Measurements from ENCODE around the gene MEIOSIN. TPM values are rescaled to one million over a fixed set of nuclear protein-coding genes. Genes with fewer than 3 reads are reported as not detected.

The MEIOSIN gene
- polyA plus RNA-seq, 1 donor from 2014 or later = not detected

DNA sequence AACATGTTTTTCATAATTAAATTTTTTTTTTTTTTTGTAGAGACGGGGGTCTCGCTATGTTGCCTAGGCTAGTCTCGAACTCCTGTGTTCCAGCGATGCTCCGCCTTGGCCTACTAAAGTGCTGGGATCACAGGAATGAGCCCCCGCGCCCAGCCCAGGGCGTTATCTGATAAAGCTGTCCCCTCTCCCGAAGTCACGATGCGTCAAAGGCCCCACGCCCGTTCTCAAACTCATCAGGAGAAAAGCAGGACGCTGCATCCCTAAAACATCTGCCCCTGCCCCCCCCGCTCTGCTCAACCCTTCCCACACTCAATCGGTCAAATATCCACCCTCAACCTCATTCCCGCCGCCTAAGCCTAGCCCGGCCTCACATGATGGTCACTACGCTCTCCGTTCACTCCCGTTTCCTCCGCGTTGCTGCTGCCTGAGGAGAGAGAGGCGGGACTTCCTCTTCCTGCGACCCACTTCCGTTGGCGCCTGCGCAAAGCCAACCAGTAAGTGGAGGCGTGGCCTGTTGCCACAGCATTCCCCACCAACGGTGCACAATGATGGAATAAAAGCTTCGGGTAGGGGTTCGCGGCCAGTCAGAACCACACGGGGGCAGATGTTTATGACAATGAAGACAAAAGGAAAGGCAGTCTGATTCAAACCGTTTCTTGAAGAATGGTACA is 41.6 kb upstream of the MEIOSIN start, which contains the start of gene SNRPD2:
Gene SNRPD2, minus strand, starts transcription at position 438 of the 671 bp plus-strand sequence. Its CDS starts 65 bp downstream, at position 373.
- H3K9me2 ChIP-seq (ENCODE audit: insufficient read depth, low read length) = no peaks in the 10 kb centered on the region
- H3K4me3 ChIP-seq (ENCODE audit: low read length) = peak within 1 kb of the TSS; percentile 92
- H3K4me2 ChIP-seq (ENCODE audit: low read length) = peak within 1 kb of the TSS; percentile 93
- H3K79me2 ChIP-seq (replicated peaks; ENCODE audit: insufficient read depth, low read length) = peaks cover 12% of the 10 kb centered on the region
- H3K9ac ChIP-seq (ENCODE audit: low read length) = peak within 1 kb of the TSS; percentile 88
- no peaks in the 10 kb centered on the region for H3F3A ChIP-seq (ENCODE audit: insufficient read depth, low read length, poor library complexity, severe bottlenecking)
- no peaks in the 10 kb centered on the region for H3K27me3 ChIP-seq (ENCODE audit: insufficient read depth, low read depth, low read length)
- peak within 1 kb of the TSS; percentile 87 for H3K27ac ChIP-seq (ENCODE audit: low read length)
- no peaks in the 10 kb centered on the region for H4K20me1 ChIP-seq (ENCODE audit: insufficient read depth)
- TF ChIP-seq SMC3 (conservative IDR thresholded peaks at IDR 0.05; ENCODE audit: poor library complexity) = no peak
- TF ChIP-seq EP300 (conservative IDR thresholded peaks at IDR 0.05; ENCODE audit: poor library complexity, severe bottlenecking) = peak; percentile 21
- TF ChIP-seq POLR2AphosphoS5 (IDR thresholded peaks at IDR 0.05) = peak; percentile 99
- peak; percentile 98 for TF ChIP-seq MXI1 (conservative IDR thresholded peaks at IDR 0.05; ENCODE audit: poor library complexity, severe bottlenecking)
- TF ChIP-seq, protein P1, sequence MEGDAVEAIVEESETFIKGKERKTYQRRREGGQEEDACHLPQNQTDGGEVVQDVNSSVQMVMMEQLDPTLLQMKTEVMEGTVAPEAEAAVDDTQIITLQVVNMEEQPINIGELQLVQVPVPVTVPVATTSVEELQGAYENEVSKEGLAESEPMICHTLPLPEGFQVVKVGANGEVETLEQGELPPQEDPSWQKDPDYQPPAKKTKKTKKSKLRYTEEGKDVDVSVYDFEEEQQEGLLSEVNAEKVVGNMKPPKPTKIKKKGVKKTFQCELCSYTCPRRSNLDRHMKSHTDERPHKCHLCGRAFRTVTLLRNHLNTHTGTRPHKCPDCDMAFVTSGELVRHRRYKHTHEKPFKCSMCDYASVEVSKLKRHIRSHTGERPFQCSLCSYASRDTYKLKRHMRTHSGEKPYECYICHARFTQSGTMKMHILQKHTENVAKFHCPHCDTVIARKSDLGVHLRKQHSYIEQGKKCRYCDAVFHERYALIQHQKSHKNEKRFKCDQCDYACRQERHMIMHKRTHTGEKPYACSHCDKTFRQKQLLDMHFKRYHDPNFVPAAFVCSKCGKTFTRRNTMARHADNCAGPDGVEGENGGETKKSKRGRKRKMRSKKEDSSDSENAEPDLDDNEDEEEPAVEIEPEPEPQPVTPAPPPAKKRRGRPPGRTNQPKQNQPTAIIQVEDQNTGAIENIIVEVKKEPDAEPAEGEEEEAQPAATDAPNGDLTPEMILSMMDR (IDR thresholded peaks at IDR 0.05; ENCODE audit: poor library complexity, severe bottlenecking) = no peak
- TF ChIP-seq EZH2 (IDR thresholded peaks at IDR 0.05; ENCODE audit: borderline replicate concordance, insufficient read depth, low read length, poor library complexity, severe bottlenecking) = no peak
- no peak for TF ChIP-seq TAF1 (IDR thresholded peaks at IDR 0.05; ENCODE audit: low read depth)
- peak; percentile 45 for TF ChIP-seq RAD21 (conservative IDR thresholded peaks at IDR 0.05)
- TF ChIP-seq, protein P2, sequence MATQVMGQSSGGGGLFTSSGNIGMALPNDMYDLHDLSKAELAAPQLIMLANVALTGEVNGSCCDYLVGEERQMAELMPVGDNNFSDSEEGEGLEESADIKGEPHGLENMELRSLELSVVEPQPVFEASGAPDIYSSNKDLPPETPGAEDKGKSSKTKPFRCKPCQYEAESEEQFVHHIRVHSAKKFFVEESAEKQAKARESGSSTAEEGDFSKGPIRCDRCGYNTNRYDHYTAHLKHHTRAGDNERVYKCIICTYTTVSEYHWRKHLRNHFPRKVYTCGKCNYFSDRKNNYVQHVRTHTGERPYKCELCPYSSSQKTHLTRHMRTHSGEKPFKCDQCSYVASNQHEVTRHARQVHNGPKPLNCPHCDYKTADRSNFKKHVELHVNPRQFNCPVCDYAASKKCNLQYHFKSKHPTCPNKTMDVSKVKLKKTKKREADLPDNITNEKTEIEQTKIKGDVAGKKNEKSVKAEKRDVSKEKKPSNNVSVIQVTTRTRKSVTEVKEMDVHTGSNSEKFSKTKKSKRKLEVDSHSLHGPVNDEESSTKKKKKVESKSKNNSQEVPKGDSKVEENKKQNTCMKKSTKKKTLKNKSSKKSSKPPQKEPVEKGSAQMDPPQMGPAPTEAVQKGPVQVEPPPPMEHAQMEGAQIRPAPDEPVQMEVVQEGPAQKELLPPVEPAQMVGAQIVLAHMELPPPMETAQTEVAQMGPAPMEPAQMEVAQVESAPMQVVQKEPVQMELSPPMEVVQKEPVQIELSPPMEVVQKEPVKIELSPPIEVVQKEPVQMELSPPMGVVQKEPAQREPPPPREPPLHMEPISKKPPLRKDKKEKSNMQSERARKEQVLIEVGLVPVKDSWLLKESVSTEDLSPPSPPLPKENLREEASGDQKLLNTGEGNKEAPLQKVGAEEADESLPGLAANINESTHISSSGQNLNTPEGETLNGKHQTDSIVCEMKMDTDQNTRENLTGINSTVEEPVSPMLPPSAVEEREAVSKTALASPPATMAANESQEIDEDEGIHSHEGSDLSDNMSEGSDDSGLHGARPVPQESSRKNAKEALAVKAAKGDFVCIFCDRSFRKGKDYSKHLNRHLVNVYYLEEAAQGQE (IDR thresholded peaks at IDR 0.05; ENCODE audit: borderline replicate concordance) = peak; percentile 73
- H3K36me3 ChIP-seq (ENCODE audit: insufficient read depth, low read length) = no peaks in the 10 kb centered on the region
- H3K9me3 ChIP-seq (ENCODE audit: low read length) = no peaks in the 10 kb centered on the region
- peak within 1 kb of the TSS; percentile 83 for H2AFZ ChIP-seq (ENCODE audit: low read depth, low read length)

DNA sequence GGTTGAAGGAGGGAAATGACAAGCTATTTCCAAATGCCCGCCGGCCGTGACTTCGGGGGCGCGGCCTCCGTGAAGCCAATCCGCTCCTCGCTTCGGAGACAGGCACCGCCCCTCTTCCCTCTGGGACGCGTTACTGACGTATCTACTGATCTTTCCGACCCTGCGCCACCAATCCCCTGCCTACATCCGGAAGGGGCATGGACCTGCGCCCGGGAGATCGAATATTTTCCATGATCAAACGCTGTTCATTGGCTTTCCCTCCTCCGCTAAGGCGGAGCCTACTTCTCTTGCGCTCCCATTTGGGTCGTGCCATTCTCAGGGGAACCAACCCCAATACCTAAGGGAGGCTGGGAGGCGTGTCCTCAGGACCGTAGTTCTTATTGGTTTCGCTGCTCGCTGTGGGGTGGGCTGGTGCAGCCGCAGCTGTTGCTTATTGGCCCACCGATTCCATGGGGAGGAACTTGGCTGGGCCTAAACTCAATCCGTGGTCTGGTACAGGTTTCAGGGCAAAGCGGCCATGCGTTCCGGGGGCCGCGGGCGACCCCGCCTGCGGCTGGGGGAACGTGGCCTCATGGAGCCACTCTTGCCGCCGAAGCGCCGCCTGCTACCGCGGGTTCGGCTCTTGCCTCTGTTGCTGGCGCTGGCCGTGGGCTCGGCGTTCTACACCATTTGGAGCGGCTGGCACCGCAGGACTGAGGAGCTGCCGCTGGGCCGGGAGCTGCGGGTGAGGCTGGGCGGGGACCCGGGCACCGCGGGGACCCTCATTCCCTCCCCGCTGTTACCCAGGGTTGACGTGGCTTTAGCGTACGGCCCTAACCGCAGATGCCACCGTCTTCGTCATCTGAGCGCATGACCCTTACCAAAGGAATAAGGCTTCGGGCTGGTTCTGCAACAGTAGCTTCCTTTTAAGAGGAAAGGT is 40.8 kb upstream of the MEIOSIN start, which contains the start of gene QPCTL:
Gene QPCTL, plus strand, starts transcription at position 480 of the 919 bp plus-strand sequence. Its CDS starts 38 bp downstream, at position 518.
- H3K27ac ChIP-seq (ENCODE audit: low read length) = peak within 1 kb of the TSS; percentile 87
- H4K20me1 ChIP-seq (ENCODE audit: insufficient read depth) = no peaks in the 10 kb centered on the region
- no peak for TF ChIP-seq EZH2 (IDR thresholded peaks at IDR 0.05; ENCODE audit: borderline replicate concordance, insufficient read depth, low read length, poor library complexity, severe bottlenecking)
- peak; percentile 79 for TF ChIP-seq POLR2AphosphoS5 (IDR thresholded peaks at IDR 0.05)
- TF ChIP-seq MXI1 (conservative IDR thresholded peaks at IDR 0.05; ENCODE audit: poor library complexity, severe bottlenecking) = peak; percentile 80
- no peak for TF ChIP-seq EP300 (conservative IDR thresholded peaks at IDR 0.05; ENCODE audit: poor library complexity, severe bottlenecking)
- TF ChIP-seq TAF1 (IDR thresholded peaks at IDR 0.05; ENCODE audit: low read depth) = peak; percentile 72
- TF ChIP-seq, protein P2 (IDR thresholded peaks at IDR 0.05; ENCODE audit: borderline replicate concordance) = peak; percentile 26
- no peaks in the 10 kb centered on the region for H3K9me3 ChIP-seq (ENCODE audit: low read length)
- no peaks in the 10 kb centered on the region for H3F3A ChIP-seq (ENCODE audit: insufficient read depth, low read length, poor library complexity, severe bottlenecking)
- peak within 1 kb of the TSS; percentile 93 for H3K4me2 ChIP-seq (ENCODE audit: low read length)
- H3K9ac ChIP-seq (ENCODE audit: low read length) = peak within 1 kb of the TSS; percentile 88
- H2AFZ ChIP-seq (ENCODE audit: low read depth, low read length) = peak within 1 kb of the TSS; percentile 83
- no peaks in the 10 kb centered on the region for H3K36me3 ChIP-seq (ENCODE audit: insufficient read depth, low read length)
- H3K27me3 ChIP-seq (ENCODE audit: insufficient read depth, low read depth, low read length) = no peaks in the 10 kb centered on the region
- peaks cover 12% of the 10 kb centered on the region for H3K79me2 ChIP-seq (replicated peaks; ENCODE audit: insufficient read depth, low read length)
- H3K4me3 ChIP-seq (ENCODE audit: low read length) = peak within 1 kb of the TSS; percentile 92
- no peaks in the 10 kb centered on the region for H3K9me2 ChIP-seq (ENCODE audit: insufficient read depth, low read length)
